Measurements from ENCODE around the gene OLFM3. TPM values are rescaled to one million over a fixed set of nuclear protein-coding genes. Genes with fewer than 3 reads are reported as not detected.

Gene OLFM3
- total RNA-seq, 4 donors from 2014 or later: 1.2 TPM; not detected in 3

GRCh38 chr1:101756411-101756810 is 240.3 kb downstream of the OLFM3 start:
- Histone ChIP-seq H3K4me3 (no peak overlapping the region), H3K9me3 (no peaks in the 10 kb centered on the region), H3K27me3 (no peaks in the 10 kb centered on the region), H3K4me1 (no peaks in the 10 kb centered on the region), H3K27ac (no peak overlapping the region), H3K36me3 (no peaks in the 10 kb centered on the region)
- TF ChIP-seq CTCF (IDR thresholded peaks at IDR 0.05): no peak
- no peak for TF ChIP-seq POLR2A (IDR thresholded peaks at IDR 0.05)
- intact Hi-C loops (cut with DNase I; ENCODE audit: low total_unique reads): no loop called here
- DNase-seq: no peak

Small RNA genes lying within 50 kb of the gene (small RNA-seq; reads per million reads assigned to genes)
- not detected for gene RNU6-352P

All from uterus (tissue), 4 donors.